ENCODE data around the gene GJB5.

Gene GJB5

GRCh38 chr1:34800214-34800613, 45.4 kb downstream of the GJB5 start:
- no peak overlapping the region for H3K4me3 ChIP-seq
- TF ChIP-seq, protein P1, sequence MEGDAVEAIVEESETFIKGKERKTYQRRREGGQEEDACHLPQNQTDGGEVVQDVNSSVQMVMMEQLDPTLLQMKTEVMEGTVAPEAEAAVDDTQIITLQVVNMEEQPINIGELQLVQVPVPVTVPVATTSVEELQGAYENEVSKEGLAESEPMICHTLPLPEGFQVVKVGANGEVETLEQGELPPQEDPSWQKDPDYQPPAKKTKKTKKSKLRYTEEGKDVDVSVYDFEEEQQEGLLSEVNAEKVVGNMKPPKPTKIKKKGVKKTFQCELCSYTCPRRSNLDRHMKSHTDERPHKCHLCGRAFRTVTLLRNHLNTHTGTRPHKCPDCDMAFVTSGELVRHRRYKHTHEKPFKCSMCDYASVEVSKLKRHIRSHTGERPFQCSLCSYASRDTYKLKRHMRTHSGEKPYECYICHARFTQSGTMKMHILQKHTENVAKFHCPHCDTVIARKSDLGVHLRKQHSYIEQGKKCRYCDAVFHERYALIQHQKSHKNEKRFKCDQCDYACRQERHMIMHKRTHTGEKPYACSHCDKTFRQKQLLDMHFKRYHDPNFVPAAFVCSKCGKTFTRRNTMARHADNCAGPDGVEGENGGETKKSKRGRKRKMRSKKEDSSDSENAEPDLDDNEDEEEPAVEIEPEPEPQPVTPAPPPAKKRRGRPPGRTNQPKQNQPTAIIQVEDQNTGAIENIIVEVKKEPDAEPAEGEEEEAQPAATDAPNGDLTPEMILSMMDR (IDR thresholded peaks at IDR 0.05) = no peak
- H3K4me1 ChIP-seq = peaks cover 0 to 59% (median 18%) of the 10 kb centered on the region in 4 donors
- H3K27me3 ChIP-seq = no peaks in the 10 kb centered on the region
- intact Hi-C loops (cut with DNase I; ENCODE audit: low total_unique reads) = no loop called here
- peak overlapping the region; percentile 93 to 96 for H3K27ac ChIP-seq
- no peak for DNase-seq
- no peaks in the 10 kb centered on the region for H3K9me3 ChIP-seq
- peaks cover 2 to 6% (median 5%) of the 10 kb centered on the region in 3 donors for H3K36me3 ChIP-seq

- intact Hi-C loops (cut with DNase I; ENCODE audit: low total_unique reads) = no loop called here
These were observed 48.9 kb downstream of the GJB5 start for GRCh38 chr1:34803770-34804169.

DNA sequence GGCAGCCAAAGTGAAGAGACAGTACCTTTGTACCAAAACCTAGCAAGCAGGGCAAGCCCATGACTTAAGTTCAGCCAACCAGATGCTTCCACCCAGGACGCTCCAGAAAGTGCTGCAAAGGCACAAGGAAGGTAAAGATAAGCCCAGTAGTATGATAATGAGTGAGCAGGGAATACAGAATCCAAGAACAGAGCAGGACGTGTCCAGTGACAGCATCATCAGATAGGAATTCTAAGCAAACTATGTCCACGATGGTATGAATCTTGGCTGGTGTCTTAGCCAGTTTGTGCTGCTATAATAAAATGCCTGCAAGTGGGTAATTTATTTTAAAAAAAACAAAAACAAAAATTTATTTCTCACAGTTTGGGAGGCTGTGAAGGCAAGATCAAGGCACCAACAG, 51.5 kb downstream of the GJB5 start:
- no peak for DNase-seq

More at GRCh38 chr1:34803770-34804169, 48.9 kb downstream of the GJB5 start:
- no peak for DNase-seq
- Histone ChIP-seq H3K4me3 (no peak overlapping the region), H3K27ac (no peak overlapping the region), H3K36me3 (peaks cover 0 to 4% (median 0%) of the 10 kb centered on the region in 3 donors), H3K9me3 (no peaks in the 10 kb centered on the region), H3K4me1 (peaks cover 0 to 61% (median 6%) of the 10 kb centered on the region in 4 donors), H3K27me3 (no peaks in the 10 kb centered on the region)
- TF ChIP-seq, protein P1 (IDR thresholded peaks at IDR 0.05) = no peak

More for the DNA sequence above, 51.5 kb downstream of the GJB5 start:
- peaks cover 0 to 38% (median 6%) of the 10 kb centered on the region in 4 donors for H3K4me1 ChIP-seq
- H3K36me3 ChIP-seq = peaks cover 0 to 4% (median 0%) of the 10 kb centered on the region in 3 donors
- intact Hi-C loops (cut with DNase I; ENCODE audit: low total_unique reads) = no loop called here
- TF ChIP-seq, protein P1 (IDR thresholded peaks at IDR 0.05) = no peak
- H3K4me3 ChIP-seq = no peak overlapping the region
- H3K9me3 ChIP-seq = no peaks in the 10 kb centered on the region
- H3K27me3 ChIP-seq = no peaks in the 10 kb centered on the region
- H3K27ac ChIP-seq = peak overlapping the region; percentile 25 to 54
